HUES48 (cell line): ENCODE results near the gene FEV.

Experiments used
- H3K27ac ChIP-seq: one replicate; pipeline ENCODE4 v1.7.0; 2013; ENCODE audit warnings: low read depth, low read length, inconsistent platforms
- H3K27me3 ChIP-seq: 2 replicates; pipeline ENCODE4 v1.6.1; 2013; ENCODE audit warnings: mild to moderate bottlenecking, low read length; ENCODE audit not compliant: control insufficient read depth, insufficient read depth
- H3K36me3 ChIP-seq: 2 replicates; pipeline ENCODE4 v1.6.1; 2013; ENCODE audit warnings: low read length; ENCODE audit not compliant: control insufficient read depth, insufficient read depth
- H3K4me1 ChIP-seq: 2 replicates; pipeline ENCODE4 v1.6.1; 2013; ENCODE audit warnings: mild to moderate bottlenecking, low read length; ENCODE audit not compliant: control insufficient read depth, insufficient read depth
- H3K4me3 ChIP-seq: 2 replicates; pipeline ENCODE4 v1.5.1; 2013; ENCODE audit warnings: mild to moderate bottlenecking, low read depth, low read length
- H3K9ac ChIP-seq: 2 replicates; pipeline ENCODE4 v1.6.1; 2013; ENCODE audit warnings: mild to moderate bottlenecking, low read depth, low read length, moderate library complexity
- H3K9me3 ChIP-seq: 2 replicates; pipeline ENCODE4 v1.6.1; 2013; ENCODE audit warnings: low read length; ENCODE audit not compliant: control insufficient read depth, insufficient read depth

The FEV gene

DNA sequence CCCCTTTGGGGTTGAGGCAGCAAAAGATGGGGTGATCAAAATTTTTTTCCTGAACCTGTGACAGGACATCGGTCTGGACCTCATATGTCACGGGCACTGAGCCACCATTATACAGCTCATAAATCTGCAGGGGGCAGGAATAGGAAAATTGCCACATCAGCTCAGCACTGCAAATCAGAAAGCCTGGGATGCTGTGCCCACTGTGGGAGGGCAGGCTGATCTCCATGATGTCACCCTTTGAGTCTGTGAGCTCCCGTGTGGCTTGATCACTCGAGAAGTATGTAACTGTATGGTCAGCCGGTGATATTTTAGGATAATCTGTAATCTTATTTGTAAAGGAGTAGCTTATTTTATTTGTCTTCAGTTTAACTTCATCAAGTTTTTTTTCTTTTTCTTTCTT lies 25.9 kb upstream of the FEV start:
- H3K4me1 ChIP-seq = no peaks in the 10 kb centered on the region
- peaks cover 21% of the 10 kb centered on the region for H3K27me3 ChIP-seq
- no peak overlapping the region for H3K4me3 ChIP-seq
- no peak overlapping the region for H3K9ac ChIP-seq
- no peak overlapping the region for H3K27ac ChIP-seq
- H3K36me3 ChIP-seq = no peaks in the 10 kb centered on the region
- H3K9me3 ChIP-seq = no peaks in the 10 kb centered on the region

DNA sequence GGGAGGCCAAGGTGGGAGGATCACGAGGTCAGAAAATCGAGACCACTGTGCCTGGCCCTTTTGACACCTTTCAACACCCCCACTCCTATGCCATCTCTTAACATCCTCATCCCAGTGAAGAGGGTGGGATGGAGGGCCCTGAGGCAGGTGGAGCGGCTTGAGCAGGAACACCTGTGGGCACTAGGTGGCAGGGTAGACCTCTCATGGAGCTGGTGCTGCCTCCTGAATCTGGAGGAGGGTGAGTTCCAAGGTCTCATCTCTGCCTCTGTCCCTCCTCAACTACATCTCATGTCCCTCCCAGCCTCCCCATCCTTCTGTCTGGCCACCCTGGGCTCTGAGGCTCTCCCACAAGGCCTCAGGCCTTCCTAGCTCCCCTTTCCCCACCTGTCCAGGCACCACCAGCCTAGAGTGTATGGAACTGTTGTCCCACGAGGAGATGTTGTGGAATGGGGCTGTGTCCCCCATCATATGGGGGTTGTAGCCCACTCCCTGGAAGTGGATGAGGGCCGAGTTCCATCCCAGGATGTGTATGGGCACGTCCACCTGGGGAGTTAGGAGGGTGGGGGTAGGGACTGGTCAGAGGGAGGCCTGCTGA lies 25.3 kb upstream of the FEV start:
- no peak overlapping the region for H3K4me3 ChIP-seq
- H3K4me1 ChIP-seq = no peaks in the 10 kb centered on the region
- no peak overlapping the region for H3K9ac ChIP-seq
- H3K9me3 ChIP-seq = no peaks in the 10 kb centered on the region
- peaks cover 27% of the 10 kb centered on the region for H3K27me3 ChIP-seq
- H3K27ac ChIP-seq = no peak overlapping the region
- H3K36me3 ChIP-seq = no peaks in the 10 kb centered on the region

DNA sequence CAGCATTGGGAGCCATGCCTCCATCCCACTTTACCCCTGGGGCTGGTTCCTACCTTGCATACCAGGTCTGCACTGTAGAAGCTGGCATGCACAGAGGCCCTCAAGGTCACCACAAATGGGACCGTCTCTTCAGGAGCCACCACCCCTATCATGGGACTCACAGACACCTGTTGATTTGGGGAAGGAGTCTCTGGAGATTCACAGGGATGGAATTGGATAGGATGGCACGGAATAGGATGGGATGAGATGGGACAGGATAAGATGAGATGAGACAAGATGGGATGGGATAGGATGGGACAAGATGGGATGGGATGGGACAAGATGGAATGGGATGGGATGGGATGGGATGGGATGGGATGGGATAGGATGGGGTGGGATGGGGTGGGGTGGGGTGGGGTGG lies 24.3 kb upstream of the FEV start:
- peaks cover 32% of the 10 kb centered on the region for H3K27me3 ChIP-seq
- H3K36me3 ChIP-seq = no peaks in the 10 kb centered on the region
- H3K4me3 ChIP-seq = no peak overlapping the region
- H3K9me3 ChIP-seq = no peaks in the 10 kb centered on the region
- H3K27ac ChIP-seq = no peak overlapping the region
- no peak overlapping the region for H3K9ac ChIP-seq
- no peaks in the 10 kb centered on the region for H3K4me1 ChIP-seq

DNA sequence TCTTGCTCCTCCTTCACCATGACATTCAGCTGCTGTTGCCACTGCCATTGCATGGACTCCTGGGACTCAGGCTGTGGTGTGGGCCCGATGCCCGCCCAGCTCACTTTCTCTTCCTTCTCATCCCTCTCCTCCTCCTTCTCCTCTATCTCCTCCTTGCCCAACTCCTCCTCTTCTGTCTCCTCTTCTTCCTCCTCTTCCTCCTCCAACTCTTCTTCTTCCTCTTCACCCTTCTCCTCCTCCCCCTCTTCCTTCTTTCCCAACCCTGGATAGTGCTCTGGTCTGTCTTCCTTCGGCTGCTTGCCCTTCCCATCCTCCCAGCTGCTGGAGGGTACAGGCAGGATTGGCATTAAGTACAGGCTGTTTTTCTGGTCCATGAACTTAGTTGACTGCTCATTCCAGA lies 19.0 kb upstream of the FEV start:
- no peak overlapping the region for H3K9ac ChIP-seq
- no peak overlapping the region for H3K27ac ChIP-seq
- no peak overlapping the region for H3K4me3 ChIP-seq
- H3K36me3 ChIP-seq = no peaks in the 10 kb centered on the region
- H3K27me3 ChIP-seq = peaks cover 85% of the 10 kb centered on the region
- peaks cover 18% of the 10 kb centered on the region for H3K4me1 ChIP-seq
- H3K9me3 ChIP-seq = no peaks in the 10 kb centered on the region

DNA sequence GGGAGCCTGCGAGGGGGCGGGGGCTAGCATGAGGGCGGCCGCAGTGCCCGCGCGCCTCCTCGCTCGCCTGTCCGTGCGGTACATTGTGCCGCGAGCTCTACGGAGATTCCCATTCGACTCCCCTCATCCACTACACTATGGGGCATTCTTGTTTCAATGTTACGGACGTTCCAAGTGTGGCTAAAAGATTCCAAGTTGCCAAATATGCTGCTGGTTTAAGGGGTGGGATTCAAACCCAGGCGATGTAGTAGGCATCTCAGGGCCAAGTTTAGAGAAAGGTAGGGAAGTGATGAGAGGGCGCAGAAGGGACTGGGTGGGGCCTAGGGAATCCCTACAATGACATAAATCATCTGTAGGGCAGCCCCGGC lies 18.3 kb upstream of the FEV start:
- H3K27ac ChIP-seq = no peak overlapping the region
- H3K4me1 ChIP-seq = peaks cover 22% of the 10 kb centered on the region
- peaks cover 88% of the 10 kb centered on the region for H3K27me3 ChIP-seq
- no peak overlapping the region for H3K9ac ChIP-seq
- no peaks in the 10 kb centered on the region for H3K36me3 ChIP-seq
- peak overlapping the region; percentile 43; the same call in 1 of the 2 replicates for H3K4me3 ChIP-seq
- no peaks in the 10 kb centered on the region for H3K9me3 ChIP-seq

DNA sequence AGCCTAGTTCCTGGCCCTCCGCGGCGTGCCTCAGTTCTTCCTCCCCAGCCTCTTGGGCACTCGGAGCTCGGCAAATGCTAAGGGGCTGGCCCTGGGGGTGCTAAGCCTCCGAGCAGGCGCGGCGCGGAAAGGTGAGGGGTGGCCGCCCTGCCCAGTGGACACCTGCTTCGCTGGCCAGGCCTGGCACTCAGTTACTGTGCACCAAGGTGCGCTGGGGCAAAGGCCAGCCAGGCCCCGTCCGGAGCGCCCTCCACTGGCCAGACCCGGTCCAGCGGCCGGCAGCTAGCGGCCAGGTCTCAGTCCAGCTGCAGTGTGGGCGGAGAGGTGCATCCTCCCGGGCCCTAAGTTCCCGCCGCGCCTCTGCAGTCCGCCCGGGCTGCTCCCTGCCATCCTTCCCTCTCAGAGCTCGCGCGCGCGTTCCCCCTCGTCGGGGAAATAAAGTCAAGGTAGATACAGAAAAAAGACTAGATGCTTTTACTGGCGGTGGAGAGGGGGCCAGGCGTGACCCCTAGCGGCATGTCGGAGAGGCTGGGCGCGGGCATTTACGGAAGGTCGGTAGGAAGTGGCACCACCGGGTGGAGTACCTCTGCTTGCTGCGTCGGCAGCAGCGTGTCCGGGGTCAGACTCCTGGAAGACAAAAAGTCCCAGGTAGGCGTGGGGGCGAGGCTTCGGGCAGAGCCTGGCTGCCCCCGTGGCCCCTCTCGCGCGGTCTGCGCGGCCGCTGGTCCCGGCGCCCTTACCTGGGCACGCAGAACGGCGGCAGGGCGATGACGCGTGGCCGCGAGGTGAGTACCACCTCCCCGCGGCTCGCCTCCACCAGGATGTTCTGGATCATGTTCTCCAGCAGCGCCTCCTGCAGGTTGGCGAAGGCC lies 17.6 kb upstream of the FEV start:
- H3K27me3 ChIP-seq = peaks cover 91% of the 10 kb centered on the region
- H3K4me3 ChIP-seq = peak overlapping the region; percentile 61
- H3K9ac ChIP-seq = no peak overlapping the region
- H3K36me3 ChIP-seq = no peaks in the 10 kb centered on the region
- no peaks in the 10 kb centered on the region for H3K9me3 ChIP-seq
- peaks cover 22% of the 10 kb centered on the region for H3K4me1 ChIP-seq
- no peak overlapping the region for H3K27ac ChIP-seq

DNA sequence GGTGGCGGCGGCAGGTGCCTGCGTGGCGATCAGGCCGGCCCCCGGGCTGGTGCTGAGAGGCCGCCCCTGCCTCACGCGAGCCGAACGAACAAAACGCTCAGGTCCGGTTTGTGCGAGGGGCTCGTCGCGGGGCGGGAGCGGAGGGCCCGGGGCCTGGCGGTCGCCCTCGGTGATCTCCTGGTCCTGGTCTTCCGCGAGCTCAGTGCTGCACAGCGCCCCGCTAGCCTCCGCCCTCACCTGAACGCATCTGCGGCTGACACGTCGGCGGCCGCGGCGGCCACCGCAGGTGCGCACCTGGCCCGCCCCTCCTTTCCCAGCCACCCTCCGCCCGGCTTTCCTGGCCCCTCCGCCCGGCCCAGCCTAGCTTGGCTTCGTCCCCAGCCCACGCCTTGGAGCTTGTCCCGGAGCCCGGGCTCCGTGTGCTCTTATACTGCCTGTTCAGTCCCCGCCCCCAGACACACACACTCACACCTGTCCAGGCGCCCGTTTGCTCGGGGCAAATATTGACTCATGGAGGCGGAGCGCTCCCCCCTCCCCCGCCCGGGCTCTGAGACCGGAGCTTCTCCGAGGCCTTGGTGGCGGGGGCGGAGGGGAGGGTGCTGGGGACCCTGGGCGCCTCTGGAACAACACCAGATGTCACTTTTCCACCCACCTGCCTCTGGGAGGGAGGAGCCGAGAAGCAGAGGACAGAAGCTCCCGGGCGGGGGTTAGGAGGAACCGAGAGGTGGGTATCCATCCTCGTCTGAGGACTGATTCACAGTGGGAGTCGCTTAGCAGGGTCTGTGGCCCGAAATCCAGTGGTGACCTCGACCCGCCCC lies 16.8 kb upstream of the FEV start:
- Histone ChIP-seq H3K4me3 (peak overlapping the region; percentile 61; the same call in 1 of the 2 replicates), H3K4me1 (peaks cover 22% of the 10 kb centered on the region), H3K36me3 (no peaks in the 10 kb centered on the region), H3K9me3 (no peaks in the 10 kb centered on the region), H3K27me3 (peaks cover 94% of the 10 kb centered on the region), H3K9ac (no peak overlapping the region), H3K27ac (no peak overlapping the region)

DNA sequence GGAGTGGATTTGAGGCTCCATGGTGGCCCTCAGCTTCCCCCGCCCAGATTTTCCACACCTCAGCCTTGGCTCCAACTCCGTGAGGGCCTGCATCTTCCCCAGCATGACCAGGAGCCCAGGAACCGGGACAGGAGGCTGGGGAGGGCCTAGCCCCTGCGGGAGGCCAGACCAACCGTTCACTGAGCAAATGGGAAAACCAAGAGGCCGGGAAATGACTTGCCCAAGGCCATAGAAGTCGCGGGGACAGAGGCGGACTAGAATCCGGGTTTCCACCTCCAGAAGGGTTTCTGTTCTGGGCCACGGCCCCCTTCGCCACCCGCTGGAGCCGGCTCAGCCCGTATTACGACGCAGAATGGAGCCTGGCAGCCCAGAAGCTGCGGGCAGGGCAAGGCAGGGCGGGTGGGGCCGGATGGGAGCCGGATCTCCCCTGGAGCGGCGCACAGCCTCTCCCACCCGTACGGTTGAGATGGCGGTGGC lies 16.2 kb upstream of the FEV start:
- Histone ChIP-seq H3K27ac (no peak overlapping the region), H3K4me1 (peaks cover 25% of the 10 kb centered on the region), H3K9me3 (no peaks in the 10 kb centered on the region), H3K9ac (no peak overlapping the region), H3K27me3 (peaks cover 99% of the 10 kb centered on the region), H3K36me3 (no peaks in the 10 kb centered on the region), H3K4me3 (no peak overlapping the region)

DNA sequence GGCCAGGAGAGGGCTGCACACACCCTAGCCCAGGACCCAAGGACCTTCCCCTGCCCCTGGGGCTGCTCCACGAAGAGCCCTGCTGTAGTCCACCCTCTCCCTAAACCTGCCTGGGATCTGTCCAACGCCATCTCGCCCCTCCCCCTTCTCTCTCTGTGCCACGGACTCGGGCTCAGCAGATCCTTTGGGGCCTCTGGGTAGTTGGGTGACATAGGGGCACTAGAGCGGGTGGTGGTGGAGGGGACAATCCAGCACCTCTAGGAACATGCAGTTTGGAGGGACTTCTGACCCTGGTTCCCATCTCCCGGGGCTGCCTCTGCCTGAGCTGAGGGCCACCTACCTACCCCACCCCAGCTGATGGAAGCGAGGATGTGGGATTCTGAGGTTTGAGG lies 15.6 kb upstream of the FEV start:
- Histone ChIP-seq H3K4me3 (no peak overlapping the region), H3K9me3 (no peaks in the 10 kb centered on the region), H3K4me1 (peaks cover 26% of the 10 kb centered on the region), H3K36me3 (no peaks in the 10 kb centered on the region), H3K27ac (no peak overlapping the region), H3K9ac (no peak overlapping the region), H3K27me3 (peaks cover 99% of the 10 kb centered on the region)

DNA sequence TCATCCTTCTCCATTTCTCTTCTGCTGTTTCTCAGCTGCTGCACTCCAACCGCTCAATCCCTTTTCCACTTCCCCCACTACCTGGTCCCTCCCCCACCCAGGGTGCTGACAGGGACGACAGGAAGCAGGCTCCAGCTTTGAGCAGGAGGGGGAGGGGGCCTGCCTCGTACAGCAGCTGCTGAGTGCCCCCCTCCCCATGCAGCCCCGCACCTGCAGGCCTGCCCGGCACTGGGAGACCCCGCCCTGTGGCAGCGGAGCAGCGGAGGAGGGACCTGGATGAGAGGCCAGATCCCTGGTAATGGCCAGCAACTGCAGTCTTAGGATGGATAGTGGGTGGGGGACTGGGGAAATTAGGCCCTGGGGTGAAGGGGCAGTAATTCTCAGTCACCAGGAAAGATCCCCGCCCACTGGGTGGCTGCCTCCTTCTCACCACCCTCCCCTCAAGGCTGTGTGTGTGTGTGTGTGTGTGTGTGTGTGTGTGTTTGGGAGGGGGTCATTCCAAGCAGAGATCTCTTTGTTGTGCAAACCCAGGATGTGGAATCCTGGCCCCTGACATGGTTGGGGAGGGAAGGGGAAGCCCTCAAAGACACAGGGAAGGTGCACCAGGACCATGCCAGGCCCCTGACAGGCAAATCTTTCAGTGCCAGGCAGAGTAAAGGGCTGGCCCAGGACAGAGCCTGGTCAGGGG lies 15.0 kb upstream of the FEV start:
- Histone ChIP-seq H3K9me3 (no peaks in the 10 kb centered on the region), H3K4me1 (peaks cover 26% of the 10 kb centered on the region), H3K27me3 (peaks cover 99% of the 10 kb centered on the region), H3K9ac (no peak overlapping the region), H3K27ac (no peak overlapping the region), H3K36me3 (no peaks in the 10 kb centered on the region), H3K4me3 (peak overlapping the region; percentile 21; the same call in 1 of the 2 replicates)
